ENCODE results near the gene AKIRIN1. TPM values are rescaled to one million over a fixed set of nuclear protein-coding genes. Genes with fewer than 3 reads are reported as not detected.

AKIRIN1 gene
- total and polyA plus RNA-seq, 2 donors (not counting 1 experiment from before 2014, with no cell fraction given): 41.0 to 66.7 TPM

- no peaks in the 10 kb centered on the region for H4K20me1 ChIP-seq (ENCODE audit: control insufficient read depth, extremely low read depth, insufficient read depth, low read length)
These were observed 52.4 kb downstream of the AKIRIN1 start for GRCh38 chr1:39043513-39043912.

GRCh38 chr1:39044762-39045161, 53.7 kb downstream of the AKIRIN1 start:
- no peak for DNase-seq (ENCODE audit: low read depth in 2 of 2)
- Histone ChIP-seq H3K9ac (ENCODE audit: insufficient read depth, low read length) (no peak overlapping the region), H3K27ac (ENCODE audit: insufficient read depth, low read length) (no peak overlapping the region), H3K79me2 (ENCODE audit: control insufficient read depth, insufficient read depth, low read length) (no peaks in the 10 kb centered on the region), H2AFZ (ENCODE audit: low read length) (no peak overlapping the region), H3K36me3 (ENCODE audit: control insufficient read depth, insufficient read depth, low read length) (peaks cover 4% of the 10 kb centered on the region), H4K20me1 (ENCODE audit: control insufficient read depth, extremely low read depth, insufficient read depth, low read length) (no peaks in the 10 kb centered on the region), H3K4me1 (ENCODE audit: control insufficient read depth, extremely low read depth, insufficient read depth, low read length) (peaks cover 6% of the 10 kb centered on the region), H3K27me3 (ENCODE audit: control insufficient read depth, insufficient read depth, low read length) (no peaks in the 10 kb centered on the region), H3K4me3 (replicated peaks in 1 of 4; ENCODE audit: control extremely low read depth in 1 of 4, insufficient read depth in 1 of 4, low read depth in 3 of 4, low read length in 4 of 4) (no peak overlapping the region), H3K9me3 (ENCODE audit: control insufficient read depth, insufficient read depth, low read depth, low read length) (no peaks in the 10 kb centered on the region), H3K4me2 (ENCODE audit: extremely low read depth, insufficient read depth, low read length) (no peak overlapping the region)
- TF ChIP-seq CTCF (conservative IDR thresholded peaks at IDR 0.05 in 1 of 2, IDR thresholded peaks at IDR 0.05 in 1 of 2; ENCODE audit: low read depth in 1 of 2, low read length in 2 of 2): no peak

More at GRCh38 chr1:39043513-39043912, 52.4 kb downstream of the AKIRIN1 start:
- H3K27me3 ChIP-seq (ENCODE audit: control insufficient read depth, insufficient read depth, low read length): no peaks in the 10 kb centered on the region
- peaks cover 4% of the 10 kb centered on the region for H3K36me3 ChIP-seq (ENCODE audit: control insufficient read depth, insufficient read depth, low read length)
- H3K9me3 ChIP-seq (ENCODE audit: control insufficient read depth, insufficient read depth, low read depth, low read length): no peaks in the 10 kb centered on the region
- H3K4me3 ChIP-seq (replicated peaks in 1 of 4; ENCODE audit: control extremely low read depth in 1 of 4, insufficient read depth in 1 of 4, low read depth in 3 of 4, low read length in 4 of 4): no peak overlapping the region
- TF ChIP-seq EZH2 (IDR thresholded peaks at IDR 0.05; ENCODE audit: low read length, missing control alignments): no peak
- no peak overlapping the region for H2AFZ ChIP-seq (ENCODE audit: low read length)
- peaks cover 6% of the 10 kb centered on the region for H3K4me1 ChIP-seq (ENCODE audit: control insufficient read depth, extremely low read depth, insufficient read depth, low read length)
- H3K27ac ChIP-seq (ENCODE audit: insufficient read depth, low read length): no peak overlapping the region
- no peaks in the 10 kb centered on the region for H3K79me2 ChIP-seq (ENCODE audit: control insufficient read depth, insufficient read depth, low read length)
- no peak overlapping the region for H3K9ac ChIP-seq (ENCODE audit: insufficient read depth, low read length)
- no peak overlapping the region for H3K4me2 ChIP-seq (ENCODE audit: extremely low read depth, insufficient read depth, low read length)
- no peak for DNase-seq (ENCODE audit: low read depth in 2 of 2)

GRCh38 chr1:39045231-39045630, 54.2 kb downstream of the AKIRIN1 start:
- Histone ChIP-seq H3K4me3 (replicated peaks in 1 of 4; ENCODE audit: control extremely low read depth in 1 of 4, insufficient read depth in 1 of 4, low read depth in 3 of 4, low read length in 4 of 4) (no peak overlapping the region), H3K27ac (ENCODE audit: insufficient read depth, low read length) (no peak overlapping the region), H3K9me3 (ENCODE audit: control insufficient read depth, insufficient read depth, low read depth, low read length) (no peaks in the 10 kb centered on the region), H3K9ac (ENCODE audit: insufficient read depth, low read length) (no peak overlapping the region), H3K4me2 (ENCODE audit: extremely low read depth, insufficient read depth, low read length) (no peak overlapping the region), H3K4me1 (ENCODE audit: control insufficient read depth, extremely low read depth, insufficient read depth, low read length) (peaks cover 6% of the 10 kb centered on the region), H3K36me3 (ENCODE audit: control insufficient read depth, insufficient read depth, low read length) (peaks cover 4% of the 10 kb centered on the region), H3K79me2 (ENCODE audit: control insufficient read depth, insufficient read depth, low read length) (no peaks in the 10 kb centered on the region), H3K27me3 (ENCODE audit: control insufficient read depth, insufficient read depth, low read length) (no peaks in the 10 kb centered on the region), H2AFZ (ENCODE audit: low read length) (no peak overlapping the region), H4K20me1 (ENCODE audit: control insufficient read depth, extremely low read depth, insufficient read depth, low read length) (no peaks in the 10 kb centered on the region)
- TF ChIP-seq EZH2 (IDR thresholded peaks at IDR 0.05; ENCODE audit: low read length, missing control alignments) (no peak), CTCF (conservative IDR thresholded peaks at IDR 0.05 in 1 of 2, IDR thresholded peaks at IDR 0.05 in 1 of 2; ENCODE audit: low read depth in 1 of 2, low read length in 2 of 2) (no peak)
- DNase-seq (ENCODE audit: low read depth in 2 of 2): no peak

All from fibroblast of lung (primary cell).